PC-3 (cell line): ENCODE results near the gene NUAK1. TPM values are rescaled to one million over a fixed set of nuclear protein-coding genes. Genes with fewer than 3 reads are reported as not detected.

Experiments
- ATAC-seq: fragments of 200-7000 bp; cut with Tn5 transposase; 2 replicates; pipeline ENCODE4 v1.9.1; 2020; ENCODE audit warnings: mild to moderate bottlenecking, moderate library complexity
- BruUV-seq: library from RNA; stranded (reverse); fragments of 400-500 nt; replicated peaks from 2 replicates; lab custom pipeline; 2021; lab: Mats Ljungman, UMichigan
- CTCF ChIA-PET: fragments of 300-600 bp; sonication (Branson Sonifier 250); formaldehyde crosslinking; loops from one replicate; lab custom pipeline; 2022; ENCODE audit warnings: antibody characterized with exemption; lab: Charles Lee
- POLR2A ChIA-PET: fragments of 300-600 bp; sonication (Branson Sonifier 250); formaldehyde crosslinking; loops from one replicate; lab custom pipeline; 2022; ENCODE audit warnings: antibody characterized with exemption; ENCODE audit not compliant: unreplicated experiment; lab: Charles Lee
- DNase-seq: peaks from one replicate; pipeline ENCODE4 v3.0.0-alpha.2; 2015
- H2AFZ ChIP-seq: fragments of 300-600 bp; sonication (generic); 2 replicates; pipeline ENCODE4 v1.6.0; 2016; ENCODE audit warnings: antibody characterized with exemption, low read length
- H3F3A ChIP-seq: fragments of 300-600 bp; sonication (generic); one replicate; pipeline ENCODE4 v1.6.0; 2017; ENCODE audit warnings: antibody characterized with exemption, low read length, control low read depth, mild to moderate bottlenecking; ENCODE audit not compliant: unreplicated experiment
- H3K27ac ChIP-seq: fragments of 300-600 bp; sonication (generic); 2 replicates; pipeline ENCODE4 v1.5.1; 2016; ENCODE audit warnings: mild to moderate bottlenecking, low read length
- H3K27me3 ChIP-seq: fragments of 300-600 bp; sonication (generic); 2 replicates; pipeline ENCODE4 v1.6.1; 2016; ENCODE audit warnings: low read length, mixed read lengths
- H3K36me3 ChIP-seq: fragments of 300-600 bp; sonication (generic); 2 replicates; pipeline ENCODE4 v1.6.1; 2016; ENCODE audit warnings: low read depth, mixed run types, low read length, mixed read lengths
- H3K4me1 ChIP-seq: fragments of 300-600 bp; sonication (generic); 2 replicates; pipeline ENCODE4 v1.5.1; 2016; ENCODE audit warnings: low read length; ENCODE audit not compliant: insufficient read depth
- H3K4me2 ChIP-seq: fragments of 300-600 bp; sonication (generic); 2 replicates; pipeline ENCODE4 v1.6.0; 2016; ENCODE audit warnings: low read length
- H3K4me3 ChIP-seq: fragments of 300-600 bp; sonication (generic); 2 replicates; pipeline ENCODE4 v1.5.1; 2016; ENCODE audit warnings: mild to moderate bottlenecking, low read length, mixed read lengths
- H3K79me2 ChIP-seq: fragments of 300-600 bp; sonication (generic); 2 replicates; pipeline ENCODE4 v1.6.1; 2017; ENCODE audit warnings: low read length, mixed read lengths
- H3K9ac ChIP-seq: fragments of 300-600 bp; sonication (generic); 2 replicates; pipeline ENCODE4 v1.6.0; 2016; ENCODE audit warnings: mild to moderate bottlenecking, low read length
- H3K9me2 ChIP-seq: fragments of 300-600 bp; sonication (generic); replicated peaks from 2 replicates; pipeline ENCODE4 v1.6.1; 2016; ENCODE audit warnings: mixed run types, low read length, mixed read lengths
- H3K9me3 ChIP-seq: fragments of 300-600 bp; sonication (generic); 2 replicates; pipeline ENCODE4 v1.6.1; 2016; ENCODE audit warnings: low read length, mixed read lengths
- H4K20me1 ChIP-seq: fragments of 300-600 bp; sonication (generic); 2 replicates; pipeline ENCODE4 v1.6.1; 2016; ENCODE audit warnings: low read length, mixed read lengths
- EZH2 ChIP-seq: fragments of 300-600 bp; sonication (generic); IDR thresholded peaks from one replicate; pipeline ENCODE4 v1.6.1; 2017; ENCODE audit warnings: antibody characterized with exemption, mild to moderate bottlenecking, low read length; ENCODE audit not compliant: unreplicated experiment
- EZH2phosphoT487 ChIP-seq: fragments of 300-600 bp; sonication (generic); IDR thresholded peaks from 2 replicates; pipeline ENCODE4 v1.6.1; 2018; ENCODE audit warnings: mild to moderate bottlenecking, antibody characterized with exemption, low read length, borderline replicate concordance
- intact Hi-C: fragments of 100-400 bp; cut with micrococcal nuclease; formaldehyde crosslinking; loops from 2 replicates; pipeline ENCODE4 v1.9.0; 2023
- total RNA-seq: library from RNA; depleted of rRNA; stranded (reverse); fragments of >200 nt; gene quantifications from 2 replicates; pipeline ENCODE4 v1.2.3, GENCODE V29; 2014
- TF ChIP-seq, protein P1 (sequence below): fragments of 300-600 bp; sonication (generic); conservative IDR thresholded peaks from 2 replicates; pipeline ENCODE4 v1.5.1; 2017; ENCODE audit warnings: antibody characterized with exemption, low read depth, mild to moderate bottlenecking, low read length

The NUAK1 gene
- total RNA-seq, 1 experiment from 2014 or later = 9.8 TPM

DNA sequence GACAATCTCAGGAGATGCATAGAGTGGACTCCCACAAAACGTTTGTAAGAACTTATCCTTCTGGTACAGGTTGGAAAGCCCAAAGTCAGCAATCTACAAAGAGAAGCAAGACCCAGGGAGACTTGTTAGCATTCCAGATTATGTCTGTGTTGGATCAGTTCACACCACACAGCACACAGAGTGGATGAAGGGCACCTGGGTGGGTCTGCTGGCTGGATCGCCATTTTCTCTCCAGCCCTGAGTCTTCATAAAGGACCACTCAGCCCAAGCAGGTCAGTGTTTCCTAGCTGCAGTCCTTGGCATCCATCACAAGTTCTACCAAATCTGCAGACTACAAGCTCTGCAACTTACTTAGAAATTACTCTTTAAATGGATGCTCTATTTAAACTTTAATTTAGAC, 66.0 kb downstream of the NUAK1 start:
- Histone ChIP-seq H2AFZ (no peak overlapping the region), H3K36me3 (no peaks in the 10 kb centered on the region), H3K4me1 (peaks cover 9% of the 10 kb centered on the region; the same call in 1 of the 2 replicates), H3F3A (no peaks in the 10 kb centered on the region), H3K27me3 (no peaks in the 10 kb centered on the region), H3K9me3 (no peaks in the 10 kb centered on the region), H3K27ac (no peak overlapping the region), H3K79me2 (no peaks in the 10 kb centered on the region), H3K9me2 (no peaks in the 10 kb centered on the region), H3K9ac (no peak overlapping the region), H3K4me3 (no peak overlapping the region), H3K4me2 (no peak overlapping the region), H4K20me1 (no peaks in the 10 kb centered on the region)
- DNase-seq = no peak
- BruUV-seq = no TSS peak
- intact Hi-C loops = no loop called here
- ATAC-seq = no peak
- ChIA-PET POLR2A (no interaction called here), CTCF (no interaction called here)
- TF ChIP-seq EZH2phosphoT487 = no peak
- no peak for TF ChIP-seq EZH2
- TF ChIP-seq, protein P1, sequence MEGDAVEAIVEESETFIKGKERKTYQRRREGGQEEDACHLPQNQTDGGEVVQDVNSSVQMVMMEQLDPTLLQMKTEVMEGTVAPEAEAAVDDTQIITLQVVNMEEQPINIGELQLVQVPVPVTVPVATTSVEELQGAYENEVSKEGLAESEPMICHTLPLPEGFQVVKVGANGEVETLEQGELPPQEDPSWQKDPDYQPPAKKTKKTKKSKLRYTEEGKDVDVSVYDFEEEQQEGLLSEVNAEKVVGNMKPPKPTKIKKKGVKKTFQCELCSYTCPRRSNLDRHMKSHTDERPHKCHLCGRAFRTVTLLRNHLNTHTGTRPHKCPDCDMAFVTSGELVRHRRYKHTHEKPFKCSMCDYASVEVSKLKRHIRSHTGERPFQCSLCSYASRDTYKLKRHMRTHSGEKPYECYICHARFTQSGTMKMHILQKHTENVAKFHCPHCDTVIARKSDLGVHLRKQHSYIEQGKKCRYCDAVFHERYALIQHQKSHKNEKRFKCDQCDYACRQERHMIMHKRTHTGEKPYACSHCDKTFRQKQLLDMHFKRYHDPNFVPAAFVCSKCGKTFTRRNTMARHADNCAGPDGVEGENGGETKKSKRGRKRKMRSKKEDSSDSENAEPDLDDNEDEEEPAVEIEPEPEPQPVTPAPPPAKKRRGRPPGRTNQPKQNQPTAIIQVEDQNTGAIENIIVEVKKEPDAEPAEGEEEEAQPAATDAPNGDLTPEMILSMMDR = no peak

DNA sequence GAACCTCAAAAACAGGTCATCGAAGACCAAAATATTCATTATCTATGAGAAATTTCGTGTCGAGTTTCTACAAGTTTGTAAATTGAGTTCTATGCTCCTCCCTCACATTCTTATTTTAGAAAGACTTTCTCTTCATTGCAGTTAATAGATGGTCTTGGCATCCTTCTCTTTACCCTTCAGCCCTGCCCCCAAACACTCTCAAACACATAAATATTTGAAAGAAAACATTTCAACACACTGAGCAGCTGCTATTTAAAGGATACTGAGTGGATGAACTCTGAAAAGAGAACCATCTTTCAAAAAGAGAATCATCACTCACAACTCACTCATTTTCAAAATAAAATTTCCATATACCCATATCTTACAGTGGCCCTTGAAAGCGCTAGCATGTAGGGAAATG, 67.1 kb downstream of the NUAK1 start:
- no peak overlapping the region for H3K4me2 ChIP-seq
- ChIA-PET CTCF (no interaction called here), POLR2A (no interaction called here)
- H3K27me3 ChIP-seq = no peaks in the 10 kb centered on the region
- no peaks in the 10 kb centered on the region for H3K9me3 ChIP-seq
- no TSS peak for BruUV-seq
- H2AFZ ChIP-seq = no peak overlapping the region
- no peak overlapping the region for H3K9ac ChIP-seq
- H3K4me3 ChIP-seq = no peak overlapping the region
- H3K79me2 ChIP-seq = no peaks in the 10 kb centered on the region
- intact Hi-C loops = no loop called here
- H3K36me3 ChIP-seq = peaks cover 8% of the 10 kb centered on the region
- no peak overlapping the region for H3K27ac ChIP-seq
- H3K4me1 ChIP-seq = peaks cover 9% of the 10 kb centered on the region; the same call in 1 of the 2 replicates
- no peaks in the 10 kb centered on the region for H4K20me1 ChIP-seq
- no peak for TF ChIP-seq EZH2
- TF ChIP-seq, protein P1 = no peak
- no peak for TF ChIP-seq EZH2phosphoT487
- H3F3A ChIP-seq = no peaks in the 10 kb centered on the region
- ATAC-seq (no peak), DNase-seq (no peak)
- H3K9me2 ChIP-seq = no peaks in the 10 kb centered on the region

DNA sequence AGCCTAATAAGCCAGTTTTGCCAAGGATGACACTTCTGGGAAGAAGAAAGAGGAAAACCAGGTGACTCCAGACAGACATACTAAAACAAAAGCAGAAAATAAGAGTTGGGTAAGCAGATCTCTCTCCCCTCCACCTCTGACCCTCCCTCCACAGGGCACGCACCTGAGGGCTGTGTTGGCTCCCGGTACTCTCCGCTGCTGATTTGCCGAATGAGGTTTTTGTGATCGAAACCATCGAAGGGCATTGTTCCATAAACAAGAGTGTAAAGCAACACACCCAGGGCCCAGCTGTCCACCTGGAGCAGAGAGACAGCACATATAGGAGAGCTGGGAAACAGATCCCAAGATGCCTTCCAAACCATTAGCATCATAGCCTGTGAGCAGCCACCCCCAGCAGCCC, 68.1 kb downstream of the NUAK1 start:
- Histone ChIP-seq H3F3A (no peaks in the 10 kb centered on the region), H3K4me1 (peaks cover 9% of the 10 kb centered on the region; the same call in 1 of the 2 replicates), H3K9ac (no peak overlapping the region), H2AFZ (no peak overlapping the region), H3K9me3 (no peaks in the 10 kb centered on the region), H3K36me3 (peaks cover 13% of the 10 kb centered on the region), H3K4me2 (no peak overlapping the region), H3K9me2 (no peaks in the 10 kb centered on the region), H4K20me1 (no peaks in the 10 kb centered on the region), H3K27ac (no peak overlapping the region), H3K27me3 (no peaks in the 10 kb centered on the region), H3K79me2 (no peaks in the 10 kb centered on the region), H3K4me3 (no peak overlapping the region)
- ChIA-PET CTCF (no interaction called here), POLR2A (no interaction called here)
- TF ChIP-seq, protein P1 = no peak
- TF ChIP-seq EZH2phosphoT487 (no peak), EZH2 (no peak)
- BruUV-seq = no TSS peak
- DNase-seq = no peak
- ATAC-seq = no peak
- intact Hi-C loops = no loop called here
